DOHH2 (cell line): ENCODE measurements around the gene CENPP.

Experiments used
- CTCF ChIP-seq: fragments of 200-600 bp; sonication (generic); IDR thresholded peaks from one replicate; pipeline ENCODE4 v1.5.1; 2014; ENCODE audit warnings: antibody characterized with exemption, mild to moderate bottlenecking, low read depth, low read length; ENCODE audit not compliant: poor library complexity, severe bottlenecking
- EZH2phosphoT487 ChIP-seq: fragments of 200-600 bp; sonication (generic); IDR thresholded peaks from 2 replicates; pipeline ENCODE4 v1.6.1; 2017; ENCODE audit warnings: borderline replicate concordance, mild to moderate bottlenecking, antibody characterized with exemption, low read length, moderate library complexity, mixed read lengths

GRCh38 chr9:92545002-92545510, 219.3 kb downstream of the CENPP start:
- TF ChIP-seq CTCF = no peak
- no peak for TF ChIP-seq EZH2phosphoT487
